ENCODE results near the gene ERC1. TPM values are rescaled to one million over a fixed set of nuclear protein-coding genes. Genes with fewer than 3 reads are reported as not detected.
"Not testable (repeated sequence)": the region's sequence is repeated elsewhere in the genome, so short reads cannot be mapped to it uniquely, and the experiment has no call there.

Gene ERC1
- total RNA-seq, 1 experiment from 2014 or later: 40.4 TPM

DNA sequence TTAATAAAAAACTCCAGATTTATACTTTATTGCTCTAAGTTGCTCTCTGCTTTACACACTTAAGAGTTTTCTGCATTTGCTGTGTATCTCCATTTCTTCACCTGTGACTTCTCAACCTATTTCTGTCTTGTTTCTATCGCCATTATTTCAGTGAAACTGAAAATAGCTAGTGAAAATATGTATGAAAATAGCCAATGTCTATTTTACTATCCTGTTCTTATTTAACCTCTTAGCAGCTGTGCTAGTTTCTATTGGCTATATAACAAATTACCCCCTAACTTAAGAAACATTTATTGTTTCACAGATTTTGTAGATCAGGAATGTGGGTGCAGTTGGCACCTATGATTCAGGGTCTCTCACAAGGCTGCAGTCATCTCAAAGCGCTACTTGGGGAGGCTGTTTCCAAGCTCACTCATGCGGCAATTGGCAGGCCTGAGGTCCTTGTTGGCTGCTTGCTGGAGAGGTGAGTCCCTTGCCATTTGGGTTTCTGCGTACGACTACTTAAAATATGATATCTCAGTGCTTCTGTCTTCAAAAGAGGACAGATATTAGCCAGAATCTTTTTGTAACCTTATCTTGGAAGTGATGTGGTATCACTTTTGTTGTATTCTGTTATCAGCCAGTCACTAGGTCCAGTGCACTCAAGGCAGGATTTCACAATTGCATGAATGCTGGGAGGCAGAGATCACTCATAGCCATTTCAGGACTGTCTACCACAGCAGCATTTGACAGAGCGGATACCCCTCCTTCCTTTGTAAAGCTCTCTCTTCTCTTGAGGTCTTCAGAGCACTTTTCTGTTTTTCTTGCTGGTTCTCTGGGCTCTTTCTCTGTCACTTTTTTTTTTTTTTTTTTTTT lies 7.2 kb downstream of the ERC1 start:
- POLR2A ChIA-PET: no interaction called here
- intact Hi-C loops (cut with micrococcal nuclease; ENCODE audit: unreplicated experiment): loop anchor here (10.0 kb wide), 1 partner anchor 97 kb away; no protein-coding TSS in a partner anchor
- CTCF ChIA-PET: no interaction called here
- ATAC-seq: no peak
- no peaks in the 10 kb centered on the region for H3K4me1 ChIP-seq (ENCODE audit: control insufficient read depth, insufficient read depth, low read length)
- DNase-seq (ENCODE audit: low read depth, low spot score): no peak
- H3K36me3 ChIP-seq (ENCODE audit: control insufficient read depth, insufficient read depth, low read length): no peaks in the 10 kb centered on the region; the same call in 1 of the 2 replicates
- TF ChIP-seq TCF7L2 (IDR thresholded peaks at IDR 0.05; ENCODE audit: low read depth, low read length): no peak
- TF ChIP-seq, protein P1, sequence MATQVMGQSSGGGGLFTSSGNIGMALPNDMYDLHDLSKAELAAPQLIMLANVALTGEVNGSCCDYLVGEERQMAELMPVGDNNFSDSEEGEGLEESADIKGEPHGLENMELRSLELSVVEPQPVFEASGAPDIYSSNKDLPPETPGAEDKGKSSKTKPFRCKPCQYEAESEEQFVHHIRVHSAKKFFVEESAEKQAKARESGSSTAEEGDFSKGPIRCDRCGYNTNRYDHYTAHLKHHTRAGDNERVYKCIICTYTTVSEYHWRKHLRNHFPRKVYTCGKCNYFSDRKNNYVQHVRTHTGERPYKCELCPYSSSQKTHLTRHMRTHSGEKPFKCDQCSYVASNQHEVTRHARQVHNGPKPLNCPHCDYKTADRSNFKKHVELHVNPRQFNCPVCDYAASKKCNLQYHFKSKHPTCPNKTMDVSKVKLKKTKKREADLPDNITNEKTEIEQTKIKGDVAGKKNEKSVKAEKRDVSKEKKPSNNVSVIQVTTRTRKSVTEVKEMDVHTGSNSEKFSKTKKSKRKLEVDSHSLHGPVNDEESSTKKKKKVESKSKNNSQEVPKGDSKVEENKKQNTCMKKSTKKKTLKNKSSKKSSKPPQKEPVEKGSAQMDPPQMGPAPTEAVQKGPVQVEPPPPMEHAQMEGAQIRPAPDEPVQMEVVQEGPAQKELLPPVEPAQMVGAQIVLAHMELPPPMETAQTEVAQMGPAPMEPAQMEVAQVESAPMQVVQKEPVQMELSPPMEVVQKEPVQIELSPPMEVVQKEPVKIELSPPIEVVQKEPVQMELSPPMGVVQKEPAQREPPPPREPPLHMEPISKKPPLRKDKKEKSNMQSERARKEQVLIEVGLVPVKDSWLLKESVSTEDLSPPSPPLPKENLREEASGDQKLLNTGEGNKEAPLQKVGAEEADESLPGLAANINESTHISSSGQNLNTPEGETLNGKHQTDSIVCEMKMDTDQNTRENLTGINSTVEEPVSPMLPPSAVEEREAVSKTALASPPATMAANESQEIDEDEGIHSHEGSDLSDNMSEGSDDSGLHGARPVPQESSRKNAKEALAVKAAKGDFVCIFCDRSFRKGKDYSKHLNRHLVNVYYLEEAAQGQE (IDR thresholded peaks at IDR 0.05; ENCODE audit: insufficient read depth in 1 of 2, low read depth in 2 of 2, low read length in 1 of 2): no peak
- TF ChIP-seq SIN3A (IDR thresholded peaks at IDR 0.05; ENCODE audit: borderline replicate concordance, insufficient read depth, low read depth, low read length): no peak
- TF ChIP-seq POLR2AphosphoS5 (IDR thresholded peaks at IDR 0.05; ENCODE audit: low read depth, low read length): no peak
- TF ChIP-seq, protein P2, sequence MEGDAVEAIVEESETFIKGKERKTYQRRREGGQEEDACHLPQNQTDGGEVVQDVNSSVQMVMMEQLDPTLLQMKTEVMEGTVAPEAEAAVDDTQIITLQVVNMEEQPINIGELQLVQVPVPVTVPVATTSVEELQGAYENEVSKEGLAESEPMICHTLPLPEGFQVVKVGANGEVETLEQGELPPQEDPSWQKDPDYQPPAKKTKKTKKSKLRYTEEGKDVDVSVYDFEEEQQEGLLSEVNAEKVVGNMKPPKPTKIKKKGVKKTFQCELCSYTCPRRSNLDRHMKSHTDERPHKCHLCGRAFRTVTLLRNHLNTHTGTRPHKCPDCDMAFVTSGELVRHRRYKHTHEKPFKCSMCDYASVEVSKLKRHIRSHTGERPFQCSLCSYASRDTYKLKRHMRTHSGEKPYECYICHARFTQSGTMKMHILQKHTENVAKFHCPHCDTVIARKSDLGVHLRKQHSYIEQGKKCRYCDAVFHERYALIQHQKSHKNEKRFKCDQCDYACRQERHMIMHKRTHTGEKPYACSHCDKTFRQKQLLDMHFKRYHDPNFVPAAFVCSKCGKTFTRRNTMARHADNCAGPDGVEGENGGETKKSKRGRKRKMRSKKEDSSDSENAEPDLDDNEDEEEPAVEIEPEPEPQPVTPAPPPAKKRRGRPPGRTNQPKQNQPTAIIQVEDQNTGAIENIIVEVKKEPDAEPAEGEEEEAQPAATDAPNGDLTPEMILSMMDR (IDR thresholded peaks at IDR 0.05): no peak
- H3K27me3 ChIP-seq (ENCODE audit: control insufficient read depth, insufficient read depth, low read length): no peaks in the 10 kb centered on the region
- no peak overlapping the region for H3K27ac ChIP-seq (ENCODE audit: low read length)
- no TSS peak for BruUV-seq (replicated peaks)
- H3K4me3 ChIP-seq (ENCODE audit: low read depth in 2 of 2, low read length in 2 of 2): no peak overlapping the region
- in situ Hi-C loops (cut with HindIII; ENCODE audit: low pct_unique_long_range_greater_than_20kb, low sequenced_read_pairs): no loop called here
- no peaks in the 10 kb centered on the region for H3K9me3 ChIP-seq (ENCODE audit: control insufficient read depth, insufficient read depth, low read depth, low read length)

DNA sequence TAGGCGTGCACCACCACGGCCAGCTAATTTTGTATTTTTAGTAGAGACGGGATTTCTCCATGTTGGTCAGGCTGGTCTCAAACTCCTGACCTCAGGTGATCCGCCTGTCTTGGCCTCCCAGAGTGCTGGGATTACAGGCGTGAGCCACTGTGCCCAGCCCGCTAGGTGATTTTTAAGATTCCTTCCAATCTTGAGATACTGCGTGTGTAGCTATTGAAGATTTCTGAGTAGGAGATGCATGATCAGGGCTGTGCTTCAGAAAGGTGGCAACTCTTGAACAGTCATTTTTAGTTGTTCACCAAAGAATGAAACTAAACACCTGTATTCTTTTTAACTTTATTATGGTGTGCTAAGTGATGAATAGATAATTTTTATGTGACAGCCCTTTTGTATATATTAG lies 8.7 kb downstream of the ERC1 start:
- CTCF ChIA-PET; POLR2A ChIA-PET; BruUV-seq (replicated peaks); DNase-seq (ENCODE audit: low read depth, low spot score); H3K27me3 ChIP-seq (ENCODE audit: control insufficient read depth, insufficient read depth, low read length); H3K27ac ChIP-seq (ENCODE audit: low read length); H3K9me3 ChIP-seq (ENCODE audit: control insufficient read depth, insufficient read depth, low read depth, low read length); in situ Hi-C loops (cut with HindIII; ENCODE audit: low pct_unique_long_range_greater_than_20kb, low sequenced_read_pairs); H3K36me3 ChIP-seq (ENCODE audit: control insufficient read depth, insufficient read depth, low read length); H3K4me3 ChIP-seq (ENCODE audit: low read depth in 2 of 2, low read length in 2 of 2); ATAC-seq; H3K4me1 ChIP-seq (ENCODE audit: control insufficient read depth, insufficient read depth, low read length): not testable (repeated sequence)
- intact Hi-C loops (cut with micrococcal nuclease; ENCODE audit: unreplicated experiment): loop anchor here (10.0 kb wide), 1 partner anchor 95 kb away; no protein-coding TSS in a partner anchor

DNA sequence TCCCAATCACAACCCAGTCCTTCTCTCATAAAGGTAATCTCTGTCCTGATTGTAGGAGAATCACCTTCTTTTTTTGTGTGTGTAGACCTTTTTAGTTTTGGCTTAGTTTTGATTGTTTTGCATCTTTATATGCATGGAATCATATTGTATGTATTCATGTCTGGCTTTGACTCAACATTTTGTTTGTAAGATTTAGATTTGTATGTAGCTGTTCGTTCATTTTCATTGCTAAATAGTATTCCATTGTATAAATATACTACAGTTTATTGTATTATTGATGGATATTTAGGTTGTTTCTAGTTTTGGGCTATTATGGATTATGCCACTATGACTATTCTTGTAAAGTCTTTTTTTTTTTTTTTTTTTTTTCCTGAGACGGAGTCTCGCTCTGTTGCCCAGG lies 10.5 kb downstream of the ERC1 start:
- ATAC-seq (no peak), DNase-seq (ENCODE audit: low read depth, low spot score) (no peak)
- ChIA-PET POLR2A (no interaction called here), CTCF (no interaction called here)
- no peak overlapping the region for H3K4me3 ChIP-seq (ENCODE audit: low read depth in 2 of 2, low read length in 2 of 2)
- H3K4me1 ChIP-seq (ENCODE audit: control insufficient read depth, insufficient read depth, low read length): no peaks in the 10 kb centered on the region
- BruUV-seq (replicated peaks): no TSS peak
- intact Hi-C loops (cut with micrococcal nuclease; ENCODE audit: unreplicated experiment) (no loop called here), in situ Hi-C loops (cut with HindIII; ENCODE audit: low pct_unique_long_range_greater_than_20kb, low sequenced_read_pairs) (no loop called here)
- no peak overlapping the region for H3K27ac ChIP-seq (ENCODE audit: low read length)
- TF ChIP-seq, protein P1 (IDR thresholded peaks at IDR 0.05; ENCODE audit: insufficient read depth in 1 of 2, low read depth in 2 of 2, low read length in 1 of 2): no peak
- TF ChIP-seq SIN3A (IDR thresholded peaks at IDR 0.05; ENCODE audit: borderline replicate concordance, insufficient read depth, low read depth, low read length) (no peak), POLR2AphosphoS5 (IDR thresholded peaks at IDR 0.05; ENCODE audit: low read depth, low read length) (no peak), TCF7L2 (IDR thresholded peaks at IDR 0.05; ENCODE audit: low read depth, low read length) (no peak)
- TF ChIP-seq, protein P2 (IDR thresholded peaks at IDR 0.05): no peak
- H3K36me3 ChIP-seq (ENCODE audit: control insufficient read depth, insufficient read depth, low read length): no peaks in the 10 kb centered on the region; the same call in 1 of the 2 replicates
- no peaks in the 10 kb centered on the region for H3K27me3 ChIP-seq (ENCODE audit: control insufficient read depth, insufficient read depth, low read length)
- no peaks in the 10 kb centered on the region for H3K9me3 ChIP-seq (ENCODE audit: control insufficient read depth, insufficient read depth, low read depth, low read length)
